Measurements from ENCODE around the gene GPI.
"Not testable (repeated sequence)": the region's sequence is repeated elsewhere in the genome, so short reads cannot be mapped to it uniquely, and the experiment has no call there.

GPI gene

GRCh38 chr19:34364830-34365462 is at the start of gene GPI:
Gene GPI (plus strand): TSS chr19:34365196. CDS start chr19:34365267, 71 bp downstream.
- DNase-seq (ENCODE audit: low read depth): no peak

- no peak for DNase-seq (ENCODE audit: low read depth)
These were observed 48.7 kb upstream of the GPI start for GRCh38 chr19:34316247-34316646.

GRCh38 chr19:34316741-34317301 is 48.2 kb upstream of the GPI start:
- DNase-seq (ENCODE audit: low read depth): peak; percentile 40

GRCh38 chr19:34317311-34317927 is 47.6 kb upstream of the GPI start:
- DNase-seq (ENCODE audit: low read depth): no peak

GRCh38 chr19:34319230-34319585 is 45.8 kb upstream of the GPI start:
- no peak for DNase-seq (ENCODE audit: low read depth)

- no peak for DNase-seq (ENCODE audit: low read depth)
These were observed 45.2 kb upstream of the GPI start for GRCh38 chr19:34319785-34320184.

GRCh38 chr19:34320277-34320676 is 44.7 kb upstream of the GPI start:
- no peak for DNase-seq (ENCODE audit: low read depth)

- DNase-seq (ENCODE audit: low read depth): no peak
These were observed 43.3 kb upstream of the GPI start for GRCh38 chr19:34321735-34322134.

GRCh38 chr19:34323433-34324204 is 41.4 kb upstream of the GPI start:
- no peak for DNase-seq (ENCODE audit: low read depth)

- no peak for DNase-seq (ENCODE audit: low read depth)
These were observed 40.7 kb upstream of the GPI start for GRCh38 chr19:34324320-34324719.

GRCh38 chr19:34325181-34325580 is 39.8 kb upstream of the GPI start:
- no peak for DNase-seq (ENCODE audit: low read depth)

- no peak for DNase-seq (ENCODE audit: low read depth)
These were observed 38.8 kb upstream of the GPI start for GRCh38 chr19:34325981-34326787.

- no peak for DNase-seq (ENCODE audit: low read depth)
These were observed 37.1 kb upstream of the GPI start for GRCh38 chr19:34327851-34328250.

GRCh38 chr19:34328982-34329381 is 36.0 kb upstream of the GPI start:
- DNase-seq (ENCODE audit: low read depth): no peak

GRCh38 chr19:34330116-34330515 is 34.9 kb upstream of the GPI start:
- DNase-seq (ENCODE audit: low read depth): no peak

GRCh38 chr19:34330596-34330995 is 34.4 kb upstream of the GPI start:
- not testable (repeated sequence) for DNase-seq (ENCODE audit: low read depth)

- DNase-seq (ENCODE audit: low read depth): not testable (repeated sequence)
These were observed 33.4 kb upstream of the GPI start for GRCh38 chr19:34331596-34331995.

GRCh38 chr19:34332027-34332760 is 32.8 kb upstream of the GPI start:
- no peak for DNase-seq (ENCODE audit: low read depth)

GRCh38 chr19:34335914-34336313 is 29.1 kb upstream of the GPI start:
- no peak for DNase-seq (ENCODE audit: low read depth)

- peak; percentile 57 for DNase-seq (ENCODE audit: low read depth)
These were observed 28.2 kb upstream of the GPI start for GRCh38 chr19:34336781-34337271.

- DNase-seq (ENCODE audit: low read depth): no peak
These were observed 27.3 kb upstream of the GPI start for GRCh38 chr19:34337739-34338138.

All from HS-27A (cell line).